ENCODE measurements around the gene PHLDB1.
A peak's percentile ranks its signal among the peaks of the same experiment; 100 is the strongest.
"Not testable (repeated sequence)": the region's sequence is repeated elsewhere in the genome, so short reads cannot be mapped to it uniquely, and the experiment has no call there.

Gene PHLDB1

GRCh38 chr11:118658429-118659313, 51.3 kb downstream of the PHLDB1 start:
- DNase-seq (ENCODE audit: low read depth in 2 of 2): no peak

DNA sequence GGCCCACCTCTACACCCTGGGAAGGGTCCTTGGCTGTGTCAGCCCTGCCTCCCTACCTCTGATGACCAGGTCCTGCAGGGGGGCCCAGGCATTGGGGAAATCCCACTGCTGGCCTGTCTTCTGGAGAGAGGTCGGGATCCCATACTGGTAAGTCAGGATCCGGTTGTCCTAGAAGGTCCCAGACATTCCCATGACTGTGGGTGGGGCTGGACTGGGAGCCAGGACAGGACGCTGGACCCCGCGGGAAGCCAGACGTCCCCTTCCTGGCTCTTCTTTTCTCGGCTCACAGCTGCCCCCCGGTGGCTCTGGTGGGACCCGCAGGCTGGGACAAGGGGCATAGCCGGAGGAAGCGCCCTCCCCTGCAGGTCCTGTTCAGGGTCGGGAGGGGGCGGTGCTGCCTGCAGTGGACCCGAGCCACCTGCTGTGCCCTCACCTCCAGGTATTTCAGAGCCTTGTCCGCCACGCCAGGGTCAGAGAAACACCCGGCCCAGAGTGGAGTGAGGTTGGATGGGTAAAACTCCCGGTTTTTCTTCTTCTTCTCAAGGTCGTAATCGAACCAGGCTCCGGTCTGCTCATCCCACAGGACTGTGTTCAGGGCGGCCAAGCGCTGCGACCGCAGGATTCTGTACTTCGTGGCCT, 52.0 kb downstream of the PHLDB1 start:
- DNase-seq (ENCODE audit: low read depth in 2 of 2): peak; percentile 74 to 77

GRCh38 chr11:118659953-118660680, 52.7 kb downstream of the PHLDB1 start:
- no peak for DNase-seq (ENCODE audit: low read depth in 2 of 2)

DNA sequence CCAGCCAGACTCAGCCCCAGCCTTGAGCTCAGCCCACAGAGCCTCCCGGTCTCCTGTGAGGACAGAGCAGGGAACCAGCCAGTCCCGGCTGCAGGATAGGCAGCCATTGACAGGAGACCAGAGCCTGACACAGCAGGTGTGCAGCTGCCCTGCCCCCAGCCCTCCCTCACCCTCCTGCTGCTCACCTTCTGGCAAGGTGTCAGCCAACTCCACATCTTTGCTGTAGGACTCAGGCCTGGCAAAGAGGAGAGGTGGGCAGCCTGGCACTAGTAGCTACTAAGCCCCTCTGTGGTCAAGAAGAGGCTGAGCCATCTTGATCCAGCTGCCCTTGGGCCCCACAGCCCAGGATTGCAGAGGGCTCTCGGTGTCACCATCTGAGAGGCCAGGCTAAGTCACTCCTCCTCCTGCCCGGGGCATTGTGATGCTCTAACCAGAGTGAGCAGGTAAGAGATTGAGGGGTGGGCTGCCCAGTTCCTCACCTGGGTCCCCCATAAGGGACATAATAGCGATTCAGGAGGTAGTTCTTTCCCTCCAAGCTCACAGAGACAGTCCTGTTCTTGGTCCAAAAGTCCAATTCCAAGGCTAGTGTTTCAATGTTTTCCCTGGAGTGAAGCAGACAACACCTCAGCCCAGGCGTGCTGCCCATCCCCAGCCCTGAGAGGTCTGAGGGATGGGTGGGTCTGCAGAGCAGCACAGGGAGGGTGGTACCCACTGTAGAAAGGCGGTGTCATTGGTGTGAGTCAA, 53.4 kb downstream of the PHLDB1 start:
- DNase-seq (ENCODE audit: low read depth in 2 of 2): no peak

DNA sequence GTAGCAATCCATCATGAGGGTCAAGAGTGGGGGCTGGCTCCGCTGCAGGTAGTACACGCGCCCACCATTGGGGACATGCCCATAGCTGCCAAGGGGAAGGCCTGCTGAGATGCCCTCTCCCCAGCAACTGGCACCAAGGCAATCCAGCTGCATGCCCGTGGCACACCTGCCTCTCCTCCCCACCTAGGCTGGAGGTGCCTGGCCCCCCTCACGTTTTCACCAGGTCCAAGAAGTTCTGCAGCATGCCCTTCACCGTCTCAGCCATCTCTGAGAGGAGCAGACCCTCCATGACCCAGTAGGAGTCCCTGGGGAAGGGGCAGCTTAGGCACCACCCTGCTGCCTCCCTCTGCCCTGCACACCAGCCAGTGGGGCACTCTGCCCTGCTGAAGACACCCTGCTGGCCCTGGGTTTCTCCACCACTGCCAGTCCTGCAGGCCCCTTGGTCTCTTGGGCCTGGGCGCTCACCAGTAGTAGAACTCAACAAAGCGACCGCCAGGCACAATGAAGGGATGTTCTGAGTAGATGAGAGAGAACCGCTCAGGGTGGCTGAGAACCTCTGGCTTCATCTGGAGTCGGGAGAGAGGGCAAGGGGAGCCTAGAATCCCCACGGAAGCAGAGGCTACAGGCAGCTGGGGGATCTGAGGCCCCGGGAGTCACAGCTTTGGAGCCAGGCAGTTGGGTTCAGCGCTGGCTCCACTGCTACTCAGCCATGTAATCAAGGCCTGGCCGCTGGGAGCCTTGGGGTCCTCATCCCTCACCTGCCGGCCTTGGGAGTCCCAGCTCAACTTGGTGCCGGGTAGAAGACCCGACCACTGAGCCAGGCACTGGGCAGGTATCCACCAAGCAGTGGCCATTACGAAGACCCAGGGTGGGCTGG, 54.2 kb downstream of the PHLDB1 start:
- no peak for DNase-seq (ENCODE audit: low read depth in 2 of 2)

DNA sequence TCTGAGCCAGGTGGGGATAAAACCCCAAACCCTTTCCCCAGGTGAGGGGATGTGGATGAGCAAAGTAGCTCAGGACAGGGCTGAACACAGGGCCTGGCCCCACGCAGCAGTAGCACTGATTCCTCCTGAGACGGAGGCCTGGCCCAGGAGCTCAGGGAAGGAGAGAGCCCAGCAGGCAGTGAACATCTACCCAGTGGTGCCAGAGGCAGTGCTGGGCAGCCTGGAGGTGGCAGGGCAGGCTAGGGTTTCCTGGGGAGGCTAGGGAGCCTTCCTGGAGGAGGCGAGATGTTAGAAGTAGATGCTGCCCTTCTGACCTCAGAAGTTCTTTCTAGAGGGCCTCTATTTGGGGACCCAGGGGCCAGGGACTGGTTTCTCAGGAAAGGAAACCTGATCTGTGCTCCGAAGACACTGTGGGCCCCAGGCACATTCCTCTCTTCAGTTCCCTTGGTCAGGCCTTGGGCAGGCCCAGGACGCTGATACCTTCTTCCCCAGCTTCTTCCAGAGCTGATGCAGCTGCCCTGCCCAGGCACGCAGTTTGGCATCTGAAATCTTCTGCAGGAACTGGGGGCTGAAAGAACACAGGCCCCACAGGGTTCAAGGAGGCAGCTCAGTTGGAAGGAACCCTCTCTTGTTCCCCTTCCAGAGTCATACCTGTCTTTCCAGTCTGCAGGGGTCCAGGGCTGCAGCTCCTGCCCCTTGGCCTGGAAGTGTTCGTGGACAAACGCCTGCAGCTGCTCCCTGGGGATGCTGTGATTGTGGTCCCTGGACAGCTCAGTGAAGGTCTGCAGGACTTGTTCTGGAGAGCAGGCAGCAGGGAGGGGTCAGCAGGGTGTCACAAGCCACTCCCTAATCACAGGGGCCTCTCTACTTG, 55.2 kb downstream of the PHLDB1 start:
- no peak for DNase-seq (ENCODE audit: low read depth in 2 of 2)

- DNase-seq (ENCODE audit: low read depth in 2 of 2): no peak
Measured at GRCh38 chr11:118663381-118663780, 56.0 kb downstream of the PHLDB1 start.

GRCh38 chr11:118663902-118664301, 56.5 kb downstream of the PHLDB1 start:
- no peak for DNase-seq (ENCODE audit: low read depth in 2 of 2)

DNA sequence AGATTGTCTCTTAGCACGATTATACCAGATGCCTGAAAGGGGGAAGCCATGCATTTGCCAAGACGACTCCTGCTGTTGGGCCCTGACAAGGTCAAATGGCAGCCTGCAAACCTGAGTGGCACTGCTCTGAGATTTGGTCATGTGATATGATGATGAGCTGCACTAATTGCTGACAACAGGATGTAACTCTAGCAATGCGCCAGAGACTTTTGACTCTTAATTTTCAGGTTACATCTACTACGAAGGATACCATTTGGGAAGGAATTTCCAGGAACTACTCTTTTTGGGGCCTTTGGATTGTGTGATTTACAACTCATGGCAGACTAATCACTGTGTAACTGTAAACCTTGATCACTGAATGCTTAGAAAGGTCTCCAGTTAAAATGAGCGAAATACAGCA, 59.0 kb downstream of the PHLDB1 start:
- no peak for DNase-seq (ENCODE audit: low read depth in 2 of 2)

DNA sequence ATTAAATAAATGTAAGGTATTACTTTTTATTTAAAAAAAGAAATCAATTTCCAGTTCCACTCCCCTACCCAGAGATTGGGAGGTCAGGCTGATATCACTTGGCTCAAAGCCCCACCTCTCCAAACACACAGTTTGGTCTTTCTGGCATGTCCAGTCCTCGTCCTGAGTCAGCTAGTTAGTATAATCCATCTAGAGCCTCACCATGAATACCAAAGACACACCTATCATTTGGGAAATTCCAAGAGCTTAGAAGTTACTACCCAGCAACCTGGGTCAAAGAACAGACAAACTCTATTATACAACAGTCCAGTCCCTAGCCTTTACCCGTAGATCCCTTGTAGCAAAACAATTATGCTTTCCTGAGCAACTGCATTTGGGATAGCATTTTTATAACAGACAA, 62.6 kb downstream of the PHLDB1 start:
- no peak for DNase-seq (ENCODE audit: low read depth in 2 of 2)

DNA sequence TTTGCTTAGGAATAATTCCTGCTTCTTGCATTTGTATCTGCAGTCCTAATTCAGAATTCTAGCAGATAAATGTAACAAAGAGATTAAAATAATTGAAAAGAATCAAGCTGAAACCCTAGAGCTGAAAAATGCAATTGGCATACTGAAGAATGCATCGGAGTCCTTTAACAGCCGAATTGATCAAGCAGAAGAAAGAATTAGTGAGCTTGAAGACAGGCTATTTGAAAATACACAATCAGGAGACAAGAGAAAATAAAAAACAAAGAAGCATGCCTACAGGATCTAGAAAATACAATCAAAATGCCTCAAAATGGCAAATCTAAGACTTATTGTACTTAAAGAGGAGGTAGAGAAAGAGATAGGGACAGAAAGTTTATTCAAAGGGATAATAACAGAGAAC, 63.8 kb downstream of the PHLDB1 start:
- DNase-seq (ENCODE audit: low read depth in 2 of 2): no peak

DNA sequence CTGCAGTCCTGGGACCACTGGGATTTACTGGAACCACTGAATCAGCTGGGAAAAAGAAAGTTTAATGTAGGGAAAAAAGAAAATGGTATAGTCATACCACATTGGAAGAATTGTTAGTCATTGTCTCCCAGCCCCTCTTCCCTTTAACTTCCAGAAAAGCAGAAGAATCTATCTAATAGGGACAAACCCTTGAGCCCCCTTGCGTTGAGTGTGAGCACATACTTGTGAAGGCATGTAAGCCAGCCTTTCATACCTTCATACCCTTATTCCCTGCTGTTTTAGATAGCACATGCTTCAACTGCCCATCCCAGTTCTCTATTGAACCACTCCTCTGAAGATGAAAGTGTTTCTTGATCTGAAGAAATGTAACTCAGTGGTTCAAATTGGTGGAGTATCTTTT, 65.4 kb downstream of the PHLDB1 start:
- DNase-seq (ENCODE audit: low read depth in 2 of 2): no peak

DNA sequence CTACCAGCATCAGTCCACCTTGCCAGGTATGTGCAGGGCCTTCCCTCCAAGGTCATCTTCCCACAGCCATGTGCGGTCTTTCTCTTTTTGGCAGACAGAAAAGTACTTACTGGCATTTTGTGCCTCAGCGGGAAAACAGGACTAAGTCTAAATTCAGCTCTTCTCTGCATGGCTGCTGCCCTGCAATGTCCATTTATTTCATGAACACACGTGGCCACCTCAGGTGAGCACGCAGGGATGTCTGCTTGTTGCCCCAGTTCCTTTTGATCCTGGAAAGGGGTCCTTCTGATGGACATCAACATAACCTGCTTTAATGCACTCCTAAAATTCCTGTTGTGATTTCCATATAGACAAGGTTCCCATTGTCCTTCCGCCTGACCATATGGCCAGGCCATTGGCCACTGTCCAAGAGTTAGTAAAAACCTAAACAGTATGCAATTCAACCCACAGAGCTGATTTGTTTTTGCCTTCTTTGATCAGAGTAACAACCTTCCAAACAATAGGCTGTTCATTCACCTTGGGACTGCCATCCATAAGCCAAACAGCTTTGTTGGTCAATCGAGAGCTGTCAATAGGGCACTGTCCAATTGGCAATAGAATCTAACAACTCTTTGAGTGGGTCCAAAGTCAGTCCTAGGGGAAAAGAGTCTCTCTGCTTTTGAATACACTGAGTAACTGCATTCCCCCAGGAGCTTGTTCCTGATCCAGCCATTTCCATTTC, 66.1 kb downstream of the PHLDB1 start:
- DNase-seq (ENCODE audit: low read depth in 2 of 2): no peak

DNA sequence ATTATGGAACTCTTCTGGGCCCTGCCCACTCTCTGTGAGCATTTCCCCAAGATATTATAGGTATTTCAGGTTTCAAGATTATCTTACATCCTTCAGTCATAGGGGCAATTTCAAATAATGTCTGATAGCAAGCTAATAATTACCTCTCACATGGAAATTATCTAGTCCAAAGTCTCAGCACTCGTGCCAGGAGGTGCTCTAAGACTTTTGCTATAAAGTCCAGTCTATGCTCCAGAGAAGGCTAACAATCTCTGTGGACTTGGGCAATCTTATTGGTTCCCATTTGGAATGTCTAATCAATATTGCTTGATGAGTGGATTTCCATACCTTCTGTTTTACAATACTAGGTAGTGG, 66.6 kb downstream of the PHLDB1 start:
- no peak for DNase-seq (ENCODE audit: low read depth in 2 of 2)

DNA sequence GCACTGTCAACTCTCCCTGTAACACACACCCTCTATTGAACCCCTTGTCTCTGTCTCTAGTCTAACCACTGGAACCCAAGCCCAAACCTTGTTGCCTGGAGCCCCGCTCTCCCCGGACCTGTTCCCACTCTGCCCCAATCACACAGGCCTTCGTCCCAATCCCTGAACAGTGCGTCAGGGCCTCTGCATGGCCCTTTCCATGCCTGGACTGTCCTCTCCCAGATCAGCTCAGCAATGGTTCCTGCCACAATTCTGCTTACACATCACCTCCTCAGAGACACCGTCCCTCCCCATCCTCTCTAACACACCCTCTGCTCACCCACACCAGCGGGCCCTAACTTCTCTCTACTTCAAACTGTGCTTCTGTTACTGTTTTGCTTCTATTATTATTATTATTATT, 70.6 kb downstream of the PHLDB1 start:
- DNase-seq (ENCODE audit: low read depth in 2 of 2): no peak

GRCh38 chr11:118678908-118679307, 71.5 kb downstream of the PHLDB1 start:
- not testable (repeated sequence) for DNase-seq (ENCODE audit: low read depth in 2 of 2)

DNA sequence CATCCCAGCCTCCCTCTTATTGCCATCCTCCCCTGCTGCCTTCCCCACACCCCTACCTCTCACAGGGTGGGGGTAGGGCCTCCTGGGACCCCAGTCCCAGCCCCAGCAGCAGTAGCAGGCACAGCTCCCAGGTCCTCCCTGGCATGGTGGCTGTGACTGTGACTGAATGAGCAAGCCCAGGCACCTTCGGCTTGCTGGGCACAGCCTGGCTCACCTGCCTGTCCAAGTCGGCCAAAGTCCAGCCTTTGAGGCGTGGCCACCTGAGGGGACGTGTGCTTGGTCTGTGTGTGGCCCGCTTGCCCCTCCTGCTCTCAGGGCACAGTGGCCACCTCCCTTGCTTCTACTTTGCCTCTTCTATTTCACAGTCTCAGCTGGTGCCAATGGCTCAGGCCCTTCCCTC, 72.1 kb downstream of the PHLDB1 start, which contains the start of gene TREH:
Gene TREH, minus strand, starts transcription at position 168 of the 400 bp plus-strand sequence. Its CDS starts 23 bp downstream, at position 145.
- no peak for DNase-seq (ENCODE audit: low read depth in 2 of 2)

- no peak for DNase-seq (ENCODE audit: low read depth in 2 of 2)
Measured at GRCh38 chr11:118682372-118682771, 75.0 kb downstream of the PHLDB1 start.

GRCh38 chr11:118682939-118683338, 75.5 kb downstream of the PHLDB1 start:
- not testable (repeated sequence) for DNase-seq (ENCODE audit: low read depth in 2 of 2)
